Skin epidermis (tissue), 12 donors: Measurements from ENCODE around the gene LRRC26.

Experiments
- H3K27ac ChIP-seq, 21 experiments: fragments of 200-600 bp; sonication (generic) in 11 of 21; one replicate each; pipeline ENCODE4 v1.5.0; 2020; ENCODE audit warnings: mild to moderate bottlenecking in 3 of 21, inconsistent platforms in 2 of 21, moderate library complexity in 2 of 21
- H3K4me3 ChIP-seq, 7 experiments: fragments of 200-600 bp; sonication (generic) in 2 of 7; one replicate each; pipeline ENCODE4 v1.5.0; 2020; ENCODE audit warnings: inconsistent platforms in 2 of 7, mild to moderate bottlenecking in 2 of 7, moderate library complexity in 1 of 7

The LRRC26 gene, protein sequence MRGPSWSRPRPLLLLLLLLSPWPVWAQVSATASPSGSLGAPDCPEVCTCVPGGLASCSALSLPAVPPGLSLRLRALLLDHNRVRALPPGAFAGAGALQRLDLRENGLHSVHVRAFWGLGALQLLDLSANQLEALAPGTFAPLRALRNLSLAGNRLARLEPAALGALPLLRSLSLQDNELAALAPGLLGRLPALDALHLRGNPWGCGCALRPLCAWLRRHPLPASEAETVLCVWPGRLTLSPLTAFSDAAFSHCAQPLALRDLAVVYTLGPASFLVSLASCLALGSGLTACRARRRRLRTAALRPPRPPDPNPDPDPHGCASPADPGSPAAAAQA

DNA sequence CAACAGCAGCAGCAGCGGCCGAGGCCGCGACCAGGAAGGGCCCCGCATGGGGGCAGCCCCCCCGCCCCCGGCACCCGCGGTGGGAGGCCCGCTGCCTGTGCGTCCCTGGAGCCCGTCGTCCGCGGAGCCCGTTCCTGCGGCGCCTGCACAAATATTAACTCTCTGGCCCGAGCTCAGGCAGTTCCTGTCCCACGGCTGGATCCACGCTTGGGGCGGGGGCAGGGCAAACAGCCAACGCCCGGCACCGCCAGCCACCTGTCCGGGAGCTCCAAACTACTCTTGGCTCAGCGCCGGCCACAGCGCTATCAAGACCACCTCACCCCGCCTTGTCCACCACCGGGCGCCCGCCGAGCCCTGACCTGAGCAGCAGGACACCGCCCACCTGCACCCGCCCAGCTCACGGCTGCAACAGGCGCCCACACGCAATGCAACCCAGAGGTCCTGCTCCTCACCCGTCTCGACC is at the start of gene LRRC26:
Gene LRRC26, minus strand, starts transcription at position 156 of the 463 bp plus-strand sequence. Its CDS starts 108 bp downstream, at position 48.
- H3K4me3 ChIP-seq: peak within 1 kb of the TSS in 5 of 7 experiments; percentile 2 to 34 (median 21)
- peak within 1 kb of the TSS in 2 of 21 experiments; percentile 35 to 46 for H3K27ac ChIP-seq

DNA sequence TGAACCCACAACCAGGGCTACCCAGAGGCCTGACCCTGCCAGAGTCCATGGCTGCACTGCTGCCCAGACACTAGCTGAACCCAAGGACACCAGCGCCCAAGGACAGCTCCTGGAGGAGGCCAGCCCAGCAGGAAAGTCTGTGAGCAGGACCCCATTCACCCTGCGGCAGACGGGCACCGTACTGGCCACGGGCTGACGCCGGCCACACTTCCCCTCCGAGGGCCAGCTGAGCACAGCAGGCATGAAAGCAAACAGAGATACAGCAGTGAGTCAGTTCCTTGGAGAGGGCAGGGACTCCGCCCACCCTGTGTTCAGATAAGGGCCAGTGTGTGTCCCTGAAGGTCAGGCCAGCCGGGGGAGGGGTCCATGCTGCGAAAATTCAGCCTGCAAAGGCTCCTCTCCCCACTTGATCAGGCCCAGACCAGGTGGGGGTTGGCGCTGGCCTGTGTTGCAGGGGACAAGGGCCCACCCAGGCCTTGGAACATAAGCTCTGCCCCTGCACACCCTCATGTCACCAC is 49.0 kb upstream of the LRRC26 start:
- peak overlapping the region in 13 of 21 experiments; percentile 62 to 92 (median 83) for H3K27ac ChIP-seq

DNA sequence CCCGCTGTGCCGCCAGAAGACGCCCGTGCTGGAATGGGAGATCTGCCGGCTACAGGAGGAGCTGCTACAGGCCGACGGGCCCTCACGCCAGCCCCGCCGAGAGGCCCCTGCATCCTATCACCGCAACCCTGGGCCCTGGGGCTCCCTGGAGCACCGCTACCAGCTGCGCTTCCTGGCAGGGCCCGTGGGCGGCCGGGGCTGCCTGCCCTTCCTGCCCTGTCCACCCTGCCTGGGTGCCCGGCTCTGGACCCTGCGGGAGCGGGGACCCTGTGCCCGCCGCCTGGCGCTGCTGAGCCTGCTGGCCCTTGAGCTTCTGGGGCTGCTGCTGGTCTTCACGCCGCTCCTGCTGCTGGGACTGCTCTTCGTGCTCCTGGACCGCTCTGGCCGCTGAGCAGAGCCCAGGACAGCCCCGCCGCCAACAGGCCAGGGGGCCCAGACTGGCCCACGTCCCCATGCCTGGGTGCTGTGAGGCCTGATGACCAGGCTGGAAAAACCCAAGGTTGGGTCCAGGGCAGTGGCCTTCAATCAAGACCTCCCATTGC is 48.4 kb upstream of the LRRC26 start:
- Histone ChIP-seq H3K27ac (peak overlapping the region in 17 of 21 experiments; percentile 49 to 92 (median 83)), H3K4me3 (peak overlapping the region in 6 of 7 experiments; percentile 16 to 39 (median 26))

More for the DNA sequence above, 49.0 kb upstream of the LRRC26 start:
- peak overlapping the region in 1 of 7 experiments; percentile 39 for H3K4me3 ChIP-seq

DNA sequence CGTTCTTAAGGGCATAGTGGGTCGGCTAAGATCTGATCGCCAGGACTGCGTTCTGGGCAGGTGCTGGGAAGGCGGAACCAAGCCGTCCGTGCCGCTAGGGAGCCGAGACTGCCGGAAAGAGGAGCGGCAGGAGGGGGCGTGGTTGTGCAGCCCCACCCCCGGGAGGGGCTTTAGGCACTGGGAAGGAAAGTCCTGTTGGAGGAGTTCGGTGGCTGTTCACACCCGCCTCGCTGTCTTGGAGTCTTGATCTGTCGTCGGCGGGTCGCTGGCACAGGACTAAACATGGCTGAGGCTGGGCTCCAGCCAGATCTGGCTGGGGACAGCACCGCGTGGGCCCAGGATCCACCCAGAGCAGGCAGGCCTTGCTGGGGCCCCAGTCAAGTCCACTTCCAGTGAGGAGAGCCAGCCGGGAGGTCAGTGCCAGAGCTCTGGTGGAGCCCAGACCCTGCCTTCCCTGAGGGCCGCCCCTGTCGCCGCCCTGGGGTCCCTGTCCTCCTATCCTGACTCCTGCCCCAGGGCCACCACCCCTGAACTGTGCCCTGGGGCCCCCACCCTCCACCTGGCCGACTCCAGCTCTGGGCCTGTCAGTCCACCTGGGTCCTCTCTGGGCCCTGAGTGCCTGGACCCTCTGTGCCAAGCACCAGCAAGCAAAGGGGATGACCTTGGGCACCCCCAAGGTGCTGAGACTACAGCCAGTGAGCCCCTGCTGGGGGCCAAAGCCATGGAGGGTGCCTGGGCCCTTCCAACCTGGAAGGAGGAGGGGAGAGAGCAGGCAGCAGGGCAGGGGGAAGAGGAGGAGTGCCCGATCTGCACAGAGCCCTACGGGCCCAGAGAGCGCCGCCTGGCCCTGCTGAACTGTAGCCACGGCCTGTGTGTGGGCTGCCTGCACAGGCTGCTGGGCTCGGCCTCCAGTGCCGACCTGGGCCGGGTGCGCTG is 47.7 kb upstream of the LRRC26 start:
- peak overlapping the region; percentile 6 to 39 (median 26) for H3K4me3 ChIP-seq
- H3K27ac ChIP-seq: peak overlapping the region in 20 of 21 experiments; percentile 30 to 92 (median 82)

DNA sequence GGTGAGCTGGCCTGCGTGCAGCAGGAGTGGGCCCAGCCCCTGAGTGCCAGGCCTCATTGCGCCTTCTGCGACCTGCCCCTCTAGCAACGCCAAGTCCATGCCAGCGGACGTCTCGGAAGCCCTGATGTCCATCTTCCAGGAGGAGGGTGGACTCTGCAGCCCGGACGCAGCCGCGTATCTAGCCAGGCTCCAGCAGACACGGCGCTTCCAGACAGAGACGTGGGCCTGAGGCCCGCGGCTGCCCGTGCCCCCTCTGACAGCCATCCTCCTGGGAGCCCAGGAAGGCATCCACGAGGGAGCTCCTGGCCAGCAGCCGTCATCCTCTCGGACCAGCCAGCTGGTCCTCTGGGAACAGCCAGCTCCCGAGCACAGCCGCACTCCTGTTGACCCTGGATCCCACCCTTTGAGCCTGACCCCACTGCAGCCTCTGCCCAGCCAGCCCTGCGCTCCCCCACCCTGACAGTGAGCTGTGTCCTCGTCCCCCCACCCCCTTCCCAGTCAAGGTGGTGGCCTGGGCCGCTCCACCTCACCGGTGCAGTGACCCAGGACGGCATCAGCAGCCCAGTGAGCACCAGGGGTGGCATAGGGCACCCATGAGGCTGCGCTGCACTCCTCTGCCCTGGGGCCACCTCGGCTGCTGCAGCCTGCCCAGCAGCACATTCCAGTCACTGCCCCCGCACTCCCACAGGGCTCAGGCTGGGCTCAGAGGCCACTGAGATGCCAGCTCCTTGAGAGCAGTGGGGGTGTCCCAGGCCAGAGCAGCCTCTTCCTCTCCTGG is 46.5 kb upstream of the LRRC26 start:
- H3K4me3 ChIP-seq: peak overlapping the region in 1 of 7 experiments; percentile 39
- H3K27ac ChIP-seq: peak overlapping the region in 11 of 21 experiments; percentile 23 to 92 (median 83)

DNA sequence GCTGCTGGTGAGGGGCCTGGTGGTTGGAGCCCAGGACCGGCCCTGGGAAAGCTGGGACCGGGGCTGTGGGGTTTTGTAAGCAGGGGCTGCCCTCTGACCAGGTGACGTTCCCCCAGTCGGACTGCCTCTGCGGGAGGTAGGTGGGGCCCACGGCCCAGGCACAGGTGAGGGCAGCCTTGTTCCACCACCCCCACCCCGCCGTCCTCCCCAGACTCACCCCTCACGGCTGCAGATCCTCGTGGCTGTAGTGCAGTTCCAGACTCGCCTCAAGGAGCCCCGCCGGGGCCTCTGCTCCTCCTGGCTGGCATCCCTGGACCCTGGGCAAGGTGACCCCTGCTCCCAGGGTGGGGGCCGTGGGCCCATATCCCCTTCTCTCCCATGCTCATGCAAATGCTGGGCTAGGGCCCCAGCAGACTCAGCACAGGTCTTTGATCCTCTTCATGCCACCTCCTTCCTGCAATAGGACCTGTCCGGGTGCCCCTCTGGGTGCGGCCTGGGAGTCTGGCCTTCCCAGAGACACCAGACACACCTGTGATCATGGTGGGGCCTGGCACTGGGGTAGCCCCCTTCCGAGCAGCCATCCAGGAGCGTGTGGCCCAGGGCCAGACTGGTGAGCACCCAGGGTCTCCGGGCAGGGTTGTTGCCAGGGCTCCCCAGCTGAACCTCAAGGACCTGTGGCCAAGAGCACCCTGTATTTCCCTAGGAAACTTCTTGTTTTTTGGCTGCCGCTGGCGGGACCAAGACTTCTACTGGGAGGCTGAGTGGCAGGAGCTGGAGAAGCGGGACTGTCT is 45.5 kb upstream of the LRRC26 start:
- H3K4me3 ChIP-seq: no peak overlapping the region
- peak overlapping the region in 1 of 21 experiments; percentile 10 for H3K27ac ChIP-seq

DNA sequence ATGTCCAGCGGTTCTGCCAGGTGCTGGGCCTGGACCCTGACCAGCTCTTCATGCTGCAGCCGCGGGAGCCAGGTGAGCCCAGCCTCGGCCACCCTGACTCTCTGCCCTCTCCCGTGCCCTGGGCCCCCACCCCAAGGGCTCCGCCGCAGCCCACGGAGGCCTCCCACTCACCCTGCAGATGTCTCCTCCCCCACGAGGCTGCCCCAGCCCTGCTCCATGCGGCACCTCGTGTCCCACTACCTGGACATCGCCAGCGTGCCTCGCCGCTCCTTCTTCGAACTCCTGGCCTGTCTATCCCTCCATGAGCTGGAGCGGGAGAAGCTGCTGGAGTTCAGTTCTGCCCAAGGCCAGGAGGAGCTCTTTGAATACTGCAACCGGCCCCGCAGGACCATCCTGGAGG is 44.8 kb upstream of the LRRC26 start:
- no peak overlapping the region for H3K27ac ChIP-seq
- no peak overlapping the region for H3K4me3 ChIP-seq

DNA sequence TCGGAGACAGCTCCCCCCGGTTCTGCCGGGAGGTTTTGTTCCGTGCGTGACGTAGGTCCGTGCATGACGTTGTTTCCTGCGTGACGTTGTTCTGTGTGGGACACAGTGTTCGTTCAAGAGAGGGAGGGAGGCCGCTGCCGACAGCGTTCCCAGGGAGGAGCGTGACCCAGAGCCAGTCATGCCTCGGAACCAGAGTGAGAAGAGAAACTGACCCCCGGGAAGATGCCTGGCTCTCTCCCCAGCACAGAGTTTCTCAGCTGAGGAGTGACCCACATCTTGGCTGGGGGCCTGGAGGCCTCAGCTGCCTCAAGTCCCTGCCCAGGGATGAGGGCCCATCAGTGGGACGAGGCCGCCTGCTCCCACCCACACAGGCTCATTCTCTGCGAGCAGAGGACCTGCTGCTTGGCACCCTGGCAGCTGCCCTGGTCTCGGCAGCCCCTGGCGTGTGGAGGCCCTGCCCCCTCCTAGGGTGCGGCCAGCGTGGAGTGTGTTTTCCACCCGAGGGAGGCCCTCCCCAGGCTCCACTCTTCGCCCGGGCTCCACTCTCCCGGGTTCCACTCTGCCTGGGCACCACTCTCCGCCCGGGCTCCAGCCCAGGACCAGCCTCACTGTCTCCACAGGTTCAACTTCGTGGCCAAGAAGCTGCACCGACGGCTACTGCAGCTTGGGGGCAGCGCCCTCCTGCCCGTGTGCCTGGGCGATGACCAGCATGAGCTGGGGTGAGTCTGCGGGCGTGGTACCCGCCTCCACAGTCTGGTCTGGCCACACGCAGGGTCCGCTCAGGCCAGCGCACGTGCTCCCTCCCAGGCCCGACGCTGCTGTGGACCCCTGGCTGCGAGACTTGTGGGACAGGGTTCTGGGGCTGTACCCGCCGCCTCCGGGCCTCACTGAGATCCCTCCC is 43.6 kb upstream of the LRRC26 start:
- no peak overlapping the region for H3K27ac ChIP-seq
- no peak overlapping the region for H3K4me3 ChIP-seq

DNA sequence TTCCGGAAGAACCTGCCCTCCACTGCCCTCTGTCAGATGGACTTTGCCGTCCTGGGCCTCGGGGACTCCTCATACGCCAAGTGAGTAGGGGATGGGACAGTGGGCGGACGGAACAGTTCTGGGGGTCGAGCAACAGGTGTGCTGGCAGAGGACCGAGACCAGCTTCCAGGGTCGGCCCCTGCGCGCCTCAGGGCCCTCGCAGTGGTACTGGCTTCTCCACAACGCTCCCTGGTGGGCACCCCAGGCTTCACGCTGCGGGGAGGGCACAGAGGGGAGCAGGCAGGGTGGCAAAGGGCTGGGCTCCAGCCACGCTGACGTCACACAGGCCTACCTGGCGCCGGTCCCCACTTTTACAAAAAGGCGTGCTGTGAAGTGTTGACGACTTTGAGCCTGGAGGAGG is 42.7 kb upstream of the LRRC26 start:
- Histone ChIP-seq H3K27ac (no peak overlapping the region), H3K4me3 (no peak overlapping the region)

DNA sequence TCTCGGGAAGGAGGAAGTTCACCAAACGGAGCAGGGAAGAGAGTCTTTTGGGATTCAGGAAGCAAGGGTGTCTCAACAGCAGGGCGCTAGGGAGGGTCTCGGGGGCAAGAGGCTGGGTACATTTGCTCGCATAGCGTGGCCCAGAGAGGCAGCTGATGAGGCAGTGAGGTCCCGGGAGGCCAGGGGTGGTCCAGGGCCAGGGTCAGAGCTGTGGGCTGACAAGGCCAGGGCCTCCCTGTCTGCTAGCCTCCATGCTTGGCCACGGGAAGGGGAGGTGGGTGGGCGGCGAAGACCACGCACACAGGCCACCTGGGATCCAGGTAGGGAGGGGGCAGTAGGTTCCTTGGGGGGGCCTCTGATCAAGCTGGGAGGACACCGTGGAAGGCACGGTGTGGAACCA is 41.7 kb upstream of the LRRC26 start:
- Histone ChIP-seq H3K4me3 (no peak overlapping the region), H3K27ac (no peak overlapping the region)

DNA sequence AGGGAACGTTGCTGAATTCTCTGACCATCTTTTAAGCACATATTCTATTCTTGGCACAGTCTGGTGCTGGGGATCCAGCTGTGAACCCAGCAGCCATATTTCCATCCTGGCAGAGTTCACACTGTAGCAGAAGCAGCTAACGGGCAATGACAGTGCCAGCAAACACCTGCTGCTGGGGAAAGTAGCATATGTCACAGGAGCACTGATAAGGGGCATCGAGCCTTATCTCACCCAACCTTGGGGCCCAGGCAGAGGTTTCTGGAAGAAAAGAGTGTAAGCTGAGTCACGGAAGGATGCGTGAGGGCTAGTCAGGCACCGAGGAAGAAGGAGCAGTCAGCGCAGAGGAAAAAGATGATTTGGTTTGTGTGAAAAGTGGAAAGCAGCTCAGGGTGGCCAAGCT is 36.8 kb upstream of the LRRC26 start:
- peak overlapping the region in 1 of 21 experiments; percentile 87 for H3K27ac ChIP-seq
- H3K4me3 ChIP-seq: peak overlapping the region in 3 of 7 experiments; percentile 93 to 99 (median 99)

DNA sequence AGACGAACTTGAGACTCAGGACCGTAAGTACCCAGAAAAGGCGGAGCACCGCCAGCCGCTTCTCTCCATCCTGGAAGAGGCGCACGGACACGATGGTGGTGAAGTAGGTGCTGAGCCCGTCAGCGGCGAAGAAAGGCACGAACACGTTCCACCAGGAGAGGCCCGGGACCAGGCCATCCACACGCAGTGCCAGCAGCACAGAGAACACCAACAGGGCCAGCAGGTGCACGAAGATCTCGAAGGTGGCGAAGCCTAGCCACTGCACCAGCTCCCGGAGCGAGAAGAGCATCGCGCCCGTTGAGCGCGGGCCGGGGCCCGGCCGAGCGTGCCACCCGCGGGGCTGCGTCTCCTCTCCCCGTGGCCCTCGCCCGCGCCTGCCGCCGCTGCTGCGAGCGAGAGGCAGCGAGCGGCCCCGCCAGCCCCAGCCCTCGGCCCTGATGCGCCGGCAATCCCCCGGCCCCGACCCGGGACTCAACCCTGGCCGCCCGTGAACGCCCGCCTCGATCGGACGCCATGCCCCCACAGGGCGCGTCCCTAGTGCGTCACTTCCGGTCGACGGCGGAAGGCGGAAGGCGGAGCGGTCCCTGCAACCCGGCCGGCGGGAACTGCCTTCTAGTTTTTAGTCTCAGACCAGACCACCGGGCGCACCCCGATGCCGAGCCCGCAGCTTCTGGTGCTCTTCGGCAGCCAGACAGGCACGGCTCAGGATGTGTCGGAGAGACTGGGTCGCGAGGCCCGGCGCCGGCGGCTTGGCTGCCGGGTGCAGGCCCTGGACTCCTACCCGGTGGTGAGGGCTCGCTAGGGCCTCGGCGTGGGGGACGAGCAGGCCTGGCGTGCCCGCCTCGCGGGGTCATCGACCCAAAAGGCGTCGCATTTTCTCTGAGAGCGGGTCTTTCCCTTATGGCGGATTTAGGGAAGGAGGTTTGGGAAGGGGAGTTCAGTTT is 35.5 kb upstream of the LRRC26 start, which contains the start of the genes NDOR1 and TMEM203:
Gene NDOR1, plus strand, starts transcription at position 575 of the 944 bp plus-strand sequence. Its CDS starts 78 bp downstream, at position 653.
Gene TMEM203, minus strand, starts transcription at position 523 of the 944 bp plus-strand sequence. Its CDS starts 234 bp downstream, at position 289.
- Histone ChIP-seq H3K4me3 (peak within 1 kb of the TSS; percentile 68 to 99 (median 94)), H3K27ac (peak within 1 kb of the TSS; percentile 31 to 93 (median 86))

DNA sequence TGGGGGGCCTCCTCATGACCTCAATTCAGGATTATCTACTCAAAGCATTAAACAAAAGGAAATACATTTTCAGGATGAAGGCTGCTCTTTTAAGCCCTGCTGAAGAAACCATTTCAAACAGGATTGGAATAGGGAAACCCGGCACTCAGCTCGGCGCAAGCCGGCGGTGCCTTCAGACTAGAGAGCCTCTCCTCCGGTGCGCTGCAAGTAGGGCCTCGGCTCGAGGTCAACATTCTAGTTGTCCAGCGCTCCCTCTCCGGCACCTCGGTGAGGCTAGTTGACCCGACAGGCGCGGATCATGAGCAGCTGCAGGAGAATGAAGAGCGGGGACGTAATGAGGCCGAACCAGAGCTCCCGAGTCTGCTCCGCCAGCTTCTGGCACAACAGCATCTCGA is 34.9 kb upstream of the LRRC26 start:
- peak overlapping the region in 20 of 21 experiments; percentile 80 to 93 (median 86) for H3K27ac ChIP-seq

DNA sequence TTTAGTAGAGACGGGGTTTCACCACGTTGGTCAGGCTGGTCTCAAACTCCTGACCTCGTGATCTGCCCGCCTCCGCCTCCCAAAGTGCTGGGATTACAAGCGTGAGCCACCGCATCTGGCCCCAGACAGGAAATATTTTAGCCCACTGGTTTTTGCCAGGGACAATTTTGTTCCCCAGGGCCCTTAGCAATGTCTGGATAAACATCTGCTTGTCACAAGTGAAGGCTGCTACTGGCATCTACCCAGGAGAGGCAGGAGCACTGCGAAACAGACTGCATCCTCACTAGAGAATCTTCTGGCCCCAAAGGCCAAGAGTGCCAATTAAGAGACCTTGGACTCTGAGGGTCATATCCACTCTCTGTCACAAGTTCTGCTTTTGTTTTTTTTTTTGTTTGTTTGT is 33.1 kb upstream of the LRRC26 start:
- Histone ChIP-seq H3K4me3 (no peak overlapping the region), H3K27ac (no peak overlapping the region)

More for the DNA sequence above, 34.9 kb upstream of the LRRC26 start:
- peak overlapping the region; percentile 68 to 99 (median 94) for H3K4me3 ChIP-seq

DNA sequence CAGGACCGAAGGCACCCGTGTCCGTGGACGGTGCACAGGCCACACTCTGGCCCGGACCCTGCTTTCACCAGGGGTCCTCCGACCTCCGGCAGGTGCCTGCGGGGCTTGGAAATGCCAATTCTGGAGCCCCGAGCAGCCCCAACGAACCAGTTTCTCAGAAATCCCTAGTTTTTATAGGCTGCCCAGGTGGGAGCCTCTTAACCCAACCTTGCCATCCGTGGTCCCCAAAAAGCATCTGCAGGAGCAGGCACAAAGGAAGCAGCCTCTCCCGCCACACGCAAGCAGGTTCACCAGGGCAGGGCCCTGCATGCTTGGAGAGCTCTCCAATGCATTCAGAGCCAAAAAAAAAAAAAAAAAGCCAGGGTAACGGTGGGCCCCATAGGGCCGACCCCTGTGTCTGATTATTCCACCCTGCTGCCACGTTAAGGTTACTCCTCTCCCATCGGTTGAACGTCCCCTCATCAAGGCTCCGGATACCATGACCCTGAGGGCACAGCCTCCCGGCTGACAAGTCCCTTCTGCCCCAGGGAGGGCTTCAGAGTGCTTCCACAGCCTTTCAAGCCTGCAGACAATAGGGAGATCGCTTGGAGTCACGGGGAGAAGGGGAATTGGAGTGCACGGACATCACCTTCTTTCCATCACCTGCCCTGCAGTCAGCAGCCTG is 31.5 kb upstream of the LRRC26 start:
- H3K4me3 ChIP-seq: peak overlapping the region; percentile 45 to 71 (median 58)
- H3K27ac ChIP-seq: peak overlapping the region in 20 of 21 experiments; percentile 61 to 97 (median 82)
